HG03439 (cell line): ENCODE measurements around the gene THUMPD1.
"Not testable (repeated sequence)": the region's sequence is repeated elsewhere in the genome, so short reads cannot be mapped to it uniquely, and the experiment has no call there.

Source experiments
- ATAC-seq: cut with Tn5 transposase; IDR thresholded peaks from one replicate; pipeline ENCODE4 v1.9.1; 2021; ENCODE audit warnings: mild to moderate bottlenecking, moderate library complexity; ENCODE audit not compliant: unreplicated experiment

The THUMPD1 gene

GRCh38 chr16:20696618-20697017 lies 45.0 kb downstream of the THUMPD1 start:
- no peak for ATAC-seq

- no peak for ATAC-seq
These were observed 46.6 kb downstream of the THUMPD1 start for GRCh38 chr16:20695024-20695423.

DNA sequence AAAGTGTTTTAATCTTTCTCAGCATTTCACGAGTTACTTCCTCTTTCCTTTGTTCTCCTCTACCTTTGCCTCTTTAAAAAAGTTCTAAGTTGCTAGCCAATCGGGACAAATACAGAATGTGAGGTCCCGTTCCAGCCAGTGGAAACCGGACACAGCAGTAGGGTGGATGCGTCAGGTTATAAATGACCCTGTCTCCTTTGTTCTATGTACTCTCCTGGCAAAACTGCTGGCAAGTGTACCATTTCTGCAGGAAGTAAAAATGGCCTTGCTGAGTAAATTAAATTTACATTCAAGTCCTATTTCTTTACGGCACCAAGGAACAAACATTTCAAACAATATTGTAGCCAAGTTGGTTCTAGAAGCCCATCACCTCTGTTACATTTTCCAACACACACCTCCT lies 47.5 kb downstream of the THUMPD1 start:
- ATAC-seq = not testable (repeated sequence)

GRCh38 chr16:20689668-20690067 lies 52.0 kb downstream of the THUMPD1 start:
- ATAC-seq = no peak

DNA sequence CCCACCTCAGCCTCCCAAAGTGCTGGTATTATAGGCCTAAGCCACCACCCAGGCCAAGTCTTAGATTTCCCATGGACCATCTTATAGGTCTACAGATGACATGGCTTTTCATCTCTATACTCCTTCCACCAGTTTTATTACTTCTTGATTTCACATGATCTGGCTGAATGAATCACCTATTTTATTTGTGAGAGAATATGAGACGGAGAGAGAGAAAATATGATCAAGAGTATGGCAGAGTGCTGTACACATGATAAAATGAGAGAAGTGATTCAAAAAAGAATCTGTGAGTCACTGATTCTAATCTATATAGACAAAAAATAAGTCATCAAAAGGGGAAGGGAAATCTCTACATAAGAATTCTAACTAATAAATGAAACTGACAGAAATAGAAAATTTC lies 57.8 kb downstream of the THUMPD1 start:
- no peak for ATAC-seq
